Central memory CD8-positive, alpha-beta T cell (primary cell): ENCODE measurements around the gene LPAR5.
"Not testable (repeated sequence)": the region's sequence is repeated elsewhere in the genome, so short reads cannot be mapped to it uniquely, and the experiment has no call there.

Source experiments
- ATAC-seq: fragments of 150-1000 bp; cut with Tn5 transposase; replicated peaks from 2 replicates; pipeline ENCODE4 v1.10.0; 2022; ENCODE audit warnings: mild to moderate bottlenecking, moderate FRiP score, moderate number of reproducible peaks; ENCODE audit not compliant: poor library complexity, severe bottlenecking; ENCODE audit errors: extremely low read depth
- DNase-seq, 2 donors: peaks; one replicate each; pipeline ENCODE4 v3.0.0; 2021; ENCODE audit warnings: low spot score in 2 of 2
- H3K27ac Mint-ChIP-seq: one replicate; pipeline ENCODE4 v1.8.0; 2022; ENCODE audit warnings: low read depth, mild to moderate bottlenecking, moderate library complexity, mixed read lengths
- H3K27me3 Mint-ChIP-seq: one replicate; pipeline ENCODE4 v1.8.0; 2022; ENCODE audit warnings: mixed read lengths
- H3K36me3 Mint-ChIP-seq: one replicate; pipeline ENCODE4 v1.8.0; 2022; ENCODE audit warnings: mild to moderate bottlenecking, moderate library complexity, mixed read lengths; ENCODE audit not compliant: insufficient read depth
- H3K4me1 Mint-ChIP-seq: one replicate; pipeline ENCODE4 v1.8.0; 2022; ENCODE audit warnings: mixed read lengths
- H3K4me3 Mint-ChIP-seq: one replicate; pipeline ENCODE4 v1.8.0; 2022; ENCODE audit warnings: mild to moderate bottlenecking, moderate library complexity, mixed read lengths
- H3K9me3 Mint-ChIP-seq: one replicate; pipeline ENCODE4 v1.8.0; 2022; ENCODE audit warnings: mixed read lengths

The LPAR5 gene

DNA sequence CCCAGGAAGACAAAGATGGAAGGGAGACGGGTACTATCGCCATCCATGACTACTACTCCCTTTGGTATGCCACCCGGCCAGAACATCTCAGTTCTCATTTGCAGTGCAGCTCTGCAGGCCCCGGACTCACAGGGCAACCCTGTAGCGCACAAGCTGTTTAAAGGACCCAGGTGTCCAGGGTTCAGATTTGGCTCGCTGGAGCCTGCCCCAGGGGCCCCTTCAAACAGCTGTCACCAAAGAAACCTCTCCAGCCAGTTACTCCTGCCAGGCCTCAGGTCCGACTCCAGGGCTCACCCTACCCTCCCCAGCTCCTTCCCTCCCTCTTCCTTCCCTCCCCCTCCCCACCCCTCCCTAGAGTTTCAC is 23.1 kb downstream of the LPAR5 start:
- peaks cover 33% of the 10 kb centered on the region for H3K4me1 Mint-ChIP-seq
- DNase-seq = no peak
- H3K4me3 Mint-ChIP-seq = peak overlapping the region; percentile 46
- no peak overlapping the region for H3K27ac Mint-ChIP-seq
- no peak for ATAC-seq
- H3K36me3 Mint-ChIP-seq = peaks cover 1% of the 10 kb centered on the region
- no peaks in the 10 kb centered on the region for H3K27me3 Mint-ChIP-seq
- no peaks in the 10 kb centered on the region for H3K9me3 Mint-ChIP-seq

DNA sequence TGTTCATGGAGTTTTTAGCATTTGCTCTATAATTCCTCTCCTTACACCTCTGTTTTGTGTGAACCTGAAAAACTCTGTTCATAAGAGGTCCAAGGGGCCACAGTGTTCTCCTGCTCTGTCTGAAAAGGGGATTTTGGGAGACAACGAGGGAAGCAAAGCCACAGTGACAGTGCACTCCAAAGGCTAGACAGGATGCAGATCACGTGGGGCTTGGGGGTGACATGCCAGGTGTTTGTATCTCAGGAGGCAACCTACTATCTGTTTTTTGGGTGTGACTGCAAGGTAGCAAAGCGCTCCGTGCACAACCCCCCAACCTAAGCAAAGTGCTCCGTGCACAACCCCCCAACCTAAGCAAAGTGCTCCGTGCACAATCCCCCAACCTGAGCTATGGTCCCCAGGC is 23.5 kb downstream of the LPAR5 start:
- ATAC-seq (no peak), DNase-seq (no peak)
- peak overlapping the region; percentile 46 for H3K4me3 Mint-ChIP-seq
- H3K27me3 Mint-ChIP-seq = no peaks in the 10 kb centered on the region
- no peak overlapping the region for H3K27ac Mint-ChIP-seq
- H3K9me3 Mint-ChIP-seq = no peaks in the 10 kb centered on the region
- H3K36me3 Mint-ChIP-seq = peaks cover 1% of the 10 kb centered on the region
- H3K4me1 Mint-ChIP-seq = peaks cover 33% of the 10 kb centered on the region

- no peak for DNase-seq
- H3K27me3 Mint-ChIP-seq = no peaks in the 10 kb centered on the region
Measured at GRCh38 chr12:6608592-6609281, 27.0 kb downstream of the LPAR5 start.

DNA sequence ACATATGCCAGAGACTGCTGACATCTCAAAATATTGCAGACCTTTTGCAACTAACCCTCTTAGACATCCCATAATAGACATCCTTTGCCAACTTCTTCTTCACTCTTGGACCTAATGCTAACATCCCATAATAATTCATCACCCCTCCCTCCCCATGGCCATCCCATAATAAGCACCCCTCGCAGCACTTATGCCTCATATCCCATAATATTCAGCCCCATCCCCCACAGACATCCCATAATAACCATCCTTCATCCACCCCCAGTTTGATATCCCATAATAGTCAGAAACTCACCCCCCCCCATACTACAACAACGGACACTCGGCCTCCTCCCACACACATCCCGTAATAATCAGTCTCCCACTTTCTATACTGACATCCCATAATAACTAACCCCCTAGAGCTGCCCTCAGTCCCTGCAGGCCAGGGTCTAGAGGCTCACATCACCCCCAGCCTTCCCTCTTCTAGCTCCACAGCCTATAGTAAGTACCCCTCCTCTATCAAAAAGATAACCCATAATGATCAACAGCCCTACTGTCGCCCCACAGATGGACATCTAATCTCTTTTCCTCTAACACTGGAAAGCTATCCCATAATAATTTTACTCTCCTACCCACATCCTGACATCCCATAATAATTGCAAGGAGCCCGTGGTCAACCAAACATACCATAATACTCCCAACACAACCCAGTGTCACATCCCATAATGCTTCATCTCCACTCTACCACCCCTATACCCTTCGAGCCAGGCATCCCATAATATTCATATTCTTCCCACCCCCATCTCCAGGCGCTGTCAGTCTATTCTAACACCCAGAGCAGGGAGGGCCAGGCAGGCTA is 27.8 kb downstream of the LPAR5 start:
- Mint-ChIP-seq H3K4me1 (peaks cover 46% of the 10 kb centered on the region), H3K36me3 (peaks cover 15% of the 10 kb centered on the region), H3K9me3 (no peaks in the 10 kb centered on the region), H3K4me3 (no peak overlapping the region), H3K27ac (no peak overlapping the region), H3K27me3 (no peaks in the 10 kb centered on the region)
- ATAC-seq (peak; percentile 59), DNase-seq (peak; percentile 49 to 75)

More at GRCh38 chr12:6608592-6609281, 27.0 kb downstream of the LPAR5 start:
- peaks cover 46% of the 10 kb centered on the region for H3K4me1 Mint-ChIP-seq
- H3K4me3 Mint-ChIP-seq = no peak overlapping the region
- peaks cover 14% of the 10 kb centered on the region for H3K36me3 Mint-ChIP-seq
- H3K9me3 Mint-ChIP-seq = no peaks in the 10 kb centered on the region
- ATAC-seq = no peak
- H3K27ac Mint-ChIP-seq = no peak overlapping the region

DNA sequence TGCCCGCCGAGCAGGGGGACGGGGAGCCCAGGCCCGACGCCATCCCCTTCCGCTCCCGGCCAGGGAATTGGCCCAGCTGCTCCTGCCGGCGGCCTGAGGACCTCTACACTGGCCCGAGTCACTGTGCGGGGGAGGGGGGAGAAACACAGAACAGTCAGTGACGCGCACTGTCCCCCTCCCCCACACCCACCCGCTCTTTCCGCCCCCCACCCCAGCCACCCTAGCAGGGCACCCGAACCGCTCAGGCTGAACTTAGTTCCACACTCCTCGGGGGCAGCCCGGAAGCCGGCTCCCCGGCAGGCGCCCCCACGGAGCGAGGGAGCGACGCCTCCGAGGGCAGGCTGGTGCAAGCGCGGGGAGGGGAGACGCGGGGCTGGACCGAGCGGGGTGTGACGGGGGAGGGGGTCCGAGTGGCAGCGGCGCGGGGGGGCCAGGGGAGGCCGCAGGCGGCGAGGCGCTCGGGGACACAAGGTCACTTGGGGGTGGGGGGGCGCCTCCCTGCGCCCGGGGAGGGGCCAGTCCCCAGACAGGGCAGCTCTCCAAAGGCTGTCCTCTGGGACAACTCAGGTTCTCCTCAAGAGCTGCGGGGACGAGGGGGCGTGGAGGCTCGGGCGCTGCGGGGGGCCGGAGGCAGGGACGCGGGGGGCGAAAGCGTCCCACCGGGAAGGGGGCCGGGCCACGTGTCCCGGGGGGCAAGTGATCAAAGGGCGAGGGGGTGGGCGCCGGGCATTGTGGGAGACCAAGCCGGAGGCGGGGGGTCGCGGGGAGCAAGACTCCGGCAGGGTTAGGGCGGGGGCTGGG is 29.2 kb downstream of the LPAR5 start:
- peak; percentile 17 for ATAC-seq
- Mint-ChIP-seq H3K9me3 (no peaks in the 10 kb centered on the region), H3K27ac (peak overlapping the region; percentile 83), H3K4me1 (peaks cover 48% of the 10 kb centered on the region), H3K27me3 (no peaks in the 10 kb centered on the region), H3K4me3 (no peak overlapping the region), H3K36me3 (peaks cover 27% of the 10 kb centered on the region)
- peak in 1 of 2 donors; percentile 39 for DNase-seq

- DNase-seq (peak; percentile 22 to 40), ATAC-seq (peak; percentile 47)
- H3K4me3 Mint-ChIP-seq = no peak overlapping the region
- H3K4me1 Mint-ChIP-seq = peaks cover 47% of the 10 kb centered on the region
- peaks cover 35% of the 10 kb centered on the region for H3K36me3 Mint-ChIP-seq
- peak overlapping the region; percentile 83 for H3K27ac Mint-ChIP-seq
- no peaks in the 10 kb centered on the region for H3K27me3 Mint-ChIP-seq
- H3K9me3 Mint-ChIP-seq = no peaks in the 10 kb centered on the region
Measured at GRCh38 chr12:6605421-6606330, 30.1 kb downstream of the LPAR5 start.

GRCh38 chr12:6604259-6605029 is 31.3 kb downstream of the LPAR5 start:
- H3K4me3 Mint-ChIP-seq = no peak overlapping the region
- H3K27me3 Mint-ChIP-seq = no peaks in the 10 kb centered on the region
- DNase-seq = no peak
- H3K36me3 Mint-ChIP-seq = peaks cover 48% of the 10 kb centered on the region
- ATAC-seq = no peak
- H3K9me3 Mint-ChIP-seq = no peaks in the 10 kb centered on the region
- H3K27ac Mint-ChIP-seq = peak overlapping the region; percentile 83
- H3K4me1 Mint-ChIP-seq = peaks cover 47% of the 10 kb centered on the region

DNA sequence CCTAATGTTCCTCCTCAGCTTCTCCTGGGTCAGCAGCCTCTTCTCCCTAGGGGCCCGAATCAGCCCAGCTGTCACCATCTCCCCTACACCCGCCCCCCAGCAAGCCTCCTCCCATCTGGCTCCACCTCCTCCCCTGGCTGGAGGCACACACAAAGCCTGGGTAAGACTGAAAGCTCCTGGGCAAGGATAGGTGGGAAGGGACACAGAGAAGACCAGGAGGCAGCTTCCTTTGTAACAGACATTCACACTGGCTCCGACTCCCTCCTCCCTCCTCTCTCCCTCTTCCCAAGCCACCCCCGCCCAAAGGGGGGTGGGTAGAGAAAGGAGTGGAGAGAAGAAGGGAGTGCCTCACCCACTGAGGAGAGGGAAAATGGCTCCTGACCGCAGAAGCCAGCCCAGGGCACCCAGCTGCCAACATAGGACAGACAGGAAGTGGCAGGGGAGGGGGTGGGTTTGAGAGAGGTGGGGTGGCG is 32.6 kb downstream of the LPAR5 start:
- Mint-ChIP-seq H3K4me3 (no peak overlapping the region), H3K9me3 (no peaks in the 10 kb centered on the region), H3K27ac (peak overlapping the region; percentile 82), H3K27me3 (no peaks in the 10 kb centered on the region), H3K36me3 (peaks cover 58% of the 10 kb centered on the region), H3K4me1 (peaks cover 49% of the 10 kb centered on the region)
- DNase-seq = no peak
- no peak for ATAC-seq

- H3K27me3 Mint-ChIP-seq = no peaks in the 10 kb centered on the region
- peaks cover 64% of the 10 kb centered on the region for H3K36me3 Mint-ChIP-seq
- no peak for DNase-seq
- no peaks in the 10 kb centered on the region for H3K9me3 Mint-ChIP-seq
- no peak for ATAC-seq
- H3K27ac Mint-ChIP-seq = peak overlapping the region; percentile 82
- H3K4me1 Mint-ChIP-seq = peaks cover 54% of the 10 kb centered on the region
- H3K4me3 Mint-ChIP-seq = no peak overlapping the region
Measured at GRCh38 chr12:6602526-6602925, 33.2 kb downstream of the LPAR5 start.

DNA sequence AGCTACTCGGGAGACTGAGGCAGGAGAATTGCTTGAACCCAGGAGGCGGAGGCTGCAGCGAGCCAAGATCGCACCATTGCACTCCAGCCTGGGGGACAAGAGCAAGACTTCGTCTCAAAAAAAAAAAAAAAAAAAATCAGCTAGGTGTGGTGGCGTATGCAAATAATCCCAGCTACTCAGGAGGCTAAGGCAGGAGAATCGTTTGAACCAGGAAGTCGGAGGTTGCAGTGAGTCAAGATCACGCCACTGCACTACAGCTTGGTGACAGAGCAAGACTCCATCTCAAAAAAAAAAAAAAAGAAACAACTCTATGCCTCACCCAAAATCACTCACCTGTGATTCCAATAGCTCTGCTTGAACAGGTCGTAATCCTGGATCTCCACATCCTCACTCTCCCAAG is 40.1 kb downstream of the LPAR5 start:
- H3K9me3 Mint-ChIP-seq, H3K27ac Mint-ChIP-seq, ATAC-seq, H3K27me3 Mint-ChIP-seq, H3K4me3 Mint-ChIP-seq, DNase-seq: not testable (repeated sequence)
- Mint-ChIP-seq H3K36me3 (peaks cover 95% of the 10 kb centered on the region), H3K4me1 (peaks cover 27% of the 10 kb centered on the region)

- H3K4me1 Mint-ChIP-seq = peaks cover 20% of the 10 kb centered on the region
- no peaks in the 10 kb centered on the region for H3K9me3 Mint-ChIP-seq
- DNase-seq (no peak), ATAC-seq (no peak)
- H3K4me3 Mint-ChIP-seq = no peak overlapping the region
- H3K27ac Mint-ChIP-seq = no peak overlapping the region
- peaks cover 96% of the 10 kb centered on the region for H3K36me3 Mint-ChIP-seq
- H3K27me3 Mint-ChIP-seq = no peaks in the 10 kb centered on the region
Measured at GRCh38 chr12:6592087-6592486, 43.7 kb downstream of the LPAR5 start.
